Measurements from ENCODE around the gene PDZD2.

GRCh38 chr5:32100230-32100629, 461.3 kb downstream of the PDZD2 start:
- TF ChIP-seq POLR2A (IDR thresholded peaks at IDR 0.05): no peak
- TF ChIP-seq, protein P1, sequence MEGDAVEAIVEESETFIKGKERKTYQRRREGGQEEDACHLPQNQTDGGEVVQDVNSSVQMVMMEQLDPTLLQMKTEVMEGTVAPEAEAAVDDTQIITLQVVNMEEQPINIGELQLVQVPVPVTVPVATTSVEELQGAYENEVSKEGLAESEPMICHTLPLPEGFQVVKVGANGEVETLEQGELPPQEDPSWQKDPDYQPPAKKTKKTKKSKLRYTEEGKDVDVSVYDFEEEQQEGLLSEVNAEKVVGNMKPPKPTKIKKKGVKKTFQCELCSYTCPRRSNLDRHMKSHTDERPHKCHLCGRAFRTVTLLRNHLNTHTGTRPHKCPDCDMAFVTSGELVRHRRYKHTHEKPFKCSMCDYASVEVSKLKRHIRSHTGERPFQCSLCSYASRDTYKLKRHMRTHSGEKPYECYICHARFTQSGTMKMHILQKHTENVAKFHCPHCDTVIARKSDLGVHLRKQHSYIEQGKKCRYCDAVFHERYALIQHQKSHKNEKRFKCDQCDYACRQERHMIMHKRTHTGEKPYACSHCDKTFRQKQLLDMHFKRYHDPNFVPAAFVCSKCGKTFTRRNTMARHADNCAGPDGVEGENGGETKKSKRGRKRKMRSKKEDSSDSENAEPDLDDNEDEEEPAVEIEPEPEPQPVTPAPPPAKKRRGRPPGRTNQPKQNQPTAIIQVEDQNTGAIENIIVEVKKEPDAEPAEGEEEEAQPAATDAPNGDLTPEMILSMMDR (IDR thresholded peaks at IDR 0.05): no peak
